CD4-positive, alpha-beta memory T cell (primary cell): ENCODE measurements around the gene MDN1. TPM values are rescaled to one million over a fixed set of nuclear protein-coding genes. Genes with fewer than 3 reads are reported as not detected.

Source experiments
- CTCF ChIA-PET: fragments of 350-600 bp; sonication (Branson Sonifier 250); formaldehyde crosslinking; loops from one replicate; lab custom pipeline; 2021; ENCODE audit warnings: inconsistent platforms; ENCODE audit not compliant: partially characterized antibody; lab: Charles Lee
- POLR2A ChIA-PET: fragments of 350-600 bp; sonication (Branson Sonifier 250); formaldehyde crosslinking; loops from one replicate; lab custom pipeline; 2021; ENCODE audit not compliant: partially characterized antibody; lab: Charles Lee
- DNase-seq, 5 donors: peaks; one replicate each; pipeline versions ENCODE4 v3.0.0 to v3.0.0-alpha.2; 2020 to 2022; ENCODE audit warnings: mixed read lengths in 1 of 5
- H3K27ac ChIP-seq: one replicate; pipeline ENCODE4 v1.7.0; 2013; ENCODE audit warnings: low read depth, low read length
- H3K27me3 ChIP-seq: 2 replicates; pipeline ENCODE4 v1.7.0; 2013; ENCODE audit warnings: mild to moderate bottlenecking, low read length, moderate library complexity; ENCODE audit not compliant: insufficient read depth
- H3K36me3 ChIP-seq: 2 replicates; pipeline ENCODE4 v1.7.0; 2013; ENCODE audit warnings: mild to moderate bottlenecking, low read length, moderate library complexity; ENCODE audit not compliant: insufficient read depth
- H3K4me1 ChIP-seq: 2 replicates; pipeline ENCODE4 v1.7.0; 2013; ENCODE audit warnings: mild to moderate bottlenecking, low read length, moderate library complexity; ENCODE audit not compliant: insufficient read depth
- H3K4me3 ChIP-seq, 2 donors: one replicate each; pipeline ENCODE4 v1.7.0; 2013; ENCODE audit warnings: low read length in 2 of 2, mild to moderate bottlenecking in 1 of 2
- H3K9me3 ChIP-seq, 2 donors: one replicate each; pipeline ENCODE4 v1.7.0; 2013; ENCODE audit warnings: low read length in 2 of 2, control low read depth in 1 of 2; ENCODE audit not compliant: control insufficient read depth in 1 of 2
- H3K27ac Mint-ChIP-seq, 7 donors: one replicate each; pipeline ENCODE4 v1.8.0; 2020 to 2021; ENCODE audit warnings: mixed read lengths in 7 of 7, mild to moderate bottlenecking in 6 of 7, inconsistent platforms in 3 of 7, moderate library complexity in 3 of 7
- H3K27me3 Mint-ChIP-seq, 2 donors: one replicate each; pipeline ENCODE4 v1.8.0; 2020 to 2021; ENCODE audit warnings: mixed read lengths in 2 of 2
- H3K36me3 Mint-ChIP-seq, 2 donors: one replicate each; pipeline ENCODE4 v1.8.0; 2020 to 2021; ENCODE audit warnings: mixed read lengths in 2 of 2, inconsistent platforms in 1 of 2, mild to moderate bottlenecking in 1 of 2
- H3K4me1 Mint-ChIP-seq, 4 donors: one replicate each; pipeline ENCODE4 v1.8.0; 2020 to 2021; ENCODE audit warnings: mixed read lengths in 4 of 4, mild to moderate bottlenecking in 1 of 4
- H3K4me3 Mint-ChIP-seq, 8 donors: one replicate each; pipeline ENCODE4 v1.8.0; 2020 to 2021; ENCODE audit warnings: mixed read lengths in 8 of 8, mild to moderate bottlenecking in 7 of 8, moderate library complexity in 6 of 8, inconsistent platforms in 3 of 8
- H3K9me3 Mint-ChIP-seq, 8 donors: one replicate each; pipeline ENCODE4 v1.8.0; 2020 to 2021; ENCODE audit warnings: mixed read lengths in 8 of 8, mild to moderate bottlenecking in 5 of 8, inconsistent platforms in 3 of 8, moderate library complexity in 1 of 8
- intact Hi-C: fragments of 100-400 bp; cut with micrococcal nuclease; formaldehyde crosslinking; loops from one replicate; pipeline ENCODE4 v1.15.1; 2023
- polyA plus RNA-seq, 2 donors: library from polyadenylated mRNA; unstranded; fragments of 300-500 nt; fragmentation: Illumina TruSeq; gene quantifications; one replicate each; pipeline ENCODE4 v1.2.3, GENCODE V29; 2021
- total RNA-seq, 2 experiments: library from RNA; stranded (reverse); gene quantifications; one replicate each; pipeline ENCODE4 v1.2.3, GENCODE V29; 2021

MDN1 gene
- total and polyA plus RNA-seq, 4 experiments from 2014 or later: 4.1 to 72.2 (median 36.1) TPM

DNA sequence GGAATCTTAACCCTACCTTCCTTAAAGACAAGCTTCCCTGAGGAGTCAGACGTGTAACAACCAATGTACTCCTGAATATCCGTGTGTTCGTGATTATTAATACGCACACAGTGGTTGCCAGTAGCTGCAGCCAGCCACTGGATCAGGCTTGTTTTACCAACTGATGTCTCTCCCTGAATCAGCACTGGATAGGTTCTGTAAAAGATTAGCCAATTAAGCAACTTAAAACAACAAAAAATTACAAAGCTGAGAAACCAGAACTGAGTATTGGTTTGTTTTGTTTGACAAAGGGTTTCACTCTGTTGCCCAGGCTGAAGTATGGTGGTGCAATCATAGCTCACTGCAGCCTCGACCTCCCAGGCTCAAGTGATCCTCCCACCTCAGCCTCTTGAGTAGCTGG is 69.3 kb downstream of the MDN1 start:
- Mint-ChIP-seq H3K4me1 (no peaks in the 10 kb centered on the region), H3K27me3 (no peaks in the 10 kb centered on the region), H3K36me3 (peaks cover 64 to 78% of the 10 kb centered on the region in 2 donors), H3K9me3 (no peaks in the 10 kb centered on the region), H3K27ac (no peak overlapping the region), H3K4me3 (no peak overlapping the region)
- intact Hi-C loops: no loop called here
- H3K27ac ChIP-seq: no peak overlapping the region
- POLR2A ChIA-PET: no interaction called here
- CTCF ChIA-PET: no interaction called here
- no peaks in the 10 kb centered on the region for H3K9me3 ChIP-seq
- DNase-seq: no peak
- H3K27me3 ChIP-seq: no peaks in the 10 kb centered on the region
- peaks cover 72% of the 10 kb centered on the region for H3K36me3 ChIP-seq
- H3K4me3 ChIP-seq: no peak overlapping the region
- no peaks in the 10 kb centered on the region for H3K4me1 ChIP-seq

GRCh38 chr6:89749918-89750317 is 69.7 kb downstream of the MDN1 start:
- Mint-ChIP-seq H3K4me3 (no peak overlapping the region), H3K9me3 (no peaks in the 10 kb centered on the region), H3K27me3 (no peaks in the 10 kb centered on the region), H3K27ac (peak overlapping the region in 3 of 7 donors; percentile 5 to 44 (median 6)), H3K4me1 (no peaks in the 10 kb centered on the region), H3K36me3 (peaks cover 64 to 80% of the 10 kb centered on the region in 2 donors)
- no peaks in the 10 kb centered on the region for H3K27me3 ChIP-seq
- ChIA-PET CTCF (no interaction called here), POLR2A (no interaction called here)
- no peak overlapping the region for H3K4me3 ChIP-seq
- no peak for DNase-seq
- intact Hi-C loops: no loop called here
- no peaks in the 10 kb centered on the region for H3K9me3 ChIP-seq
- no peaks in the 10 kb centered on the region for H3K4me1 ChIP-seq
- peaks cover 70% of the 10 kb centered on the region for H3K36me3 ChIP-seq
- H3K27ac ChIP-seq: no peak overlapping the region

DNA sequence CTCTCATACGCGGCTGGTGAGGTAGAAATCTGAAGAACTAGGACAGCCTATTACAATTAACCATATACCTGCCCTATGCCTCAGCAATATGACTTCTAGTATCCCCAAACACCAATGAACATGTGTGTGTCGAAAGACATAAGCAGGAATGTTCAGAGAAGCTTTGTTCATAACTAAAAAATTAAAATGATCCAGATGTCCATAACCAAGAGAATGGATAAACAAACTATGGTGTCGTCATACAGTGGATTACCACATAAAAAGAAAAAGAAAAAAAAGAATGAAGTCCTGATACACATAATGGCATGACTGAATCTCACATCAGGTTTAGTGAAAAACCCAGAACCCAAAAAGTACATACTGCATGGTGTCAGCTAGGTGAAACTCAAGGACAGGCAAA is 73.9 kb downstream of the MDN1 start:
- no peak overlapping the region for H3K4me3 Mint-ChIP-seq
- Histone ChIP-seq H3K4me1 (no peaks in the 10 kb centered on the region), H3K27me3 (no peaks in the 10 kb centered on the region), H3K36me3 (peaks cover 45% of the 10 kb centered on the region), H3K9me3 (no peaks in the 10 kb centered on the region), H3K27ac (no peak overlapping the region), H3K4me3 (no peak overlapping the region)
- no peaks in the 10 kb centered on the region for H3K4me1 Mint-ChIP-seq
- H3K9me3 Mint-ChIP-seq: no peaks in the 10 kb centered on the region
- POLR2A ChIA-PET: no interaction called here
- H3K27ac Mint-ChIP-seq: peak overlapping the region in 1 of 7 donors; percentile 57
- intact Hi-C loops: no loop called here
- H3K36me3 Mint-ChIP-seq: peaks cover 63 to 72% of the 10 kb centered on the region in 2 donors
- CTCF ChIA-PET: no interaction called here
- no peak for DNase-seq
- no peaks in the 10 kb centered on the region for H3K27me3 Mint-ChIP-seq

DNA sequence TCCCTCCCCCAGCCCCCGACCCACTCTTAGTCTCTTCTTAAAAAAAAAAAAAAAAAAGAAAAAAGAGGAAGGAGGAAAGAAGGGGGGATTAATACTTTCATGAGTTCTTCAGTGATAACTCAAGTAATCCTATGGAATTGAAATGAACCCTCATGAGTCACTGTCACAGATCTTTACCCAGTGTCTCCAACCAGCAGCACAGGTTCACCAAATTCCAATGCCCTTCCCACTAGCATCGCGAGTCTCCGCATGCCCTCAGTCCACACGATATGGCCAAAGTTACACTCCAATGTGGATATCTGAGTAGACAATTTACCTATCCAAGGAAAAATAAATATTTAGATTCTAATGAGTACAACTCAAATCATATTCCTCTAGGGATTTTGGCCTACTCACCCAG is 74.5 kb downstream of the MDN1 start:
- ChIA-PET CTCF (no interaction called here), POLR2A (no interaction called here)
- peaks cover 65 to 72% of the 10 kb centered on the region in 2 donors for H3K36me3 Mint-ChIP-seq
- H3K4me3 ChIP-seq: no peak overlapping the region
- H3K36me3 ChIP-seq: peaks cover 39% of the 10 kb centered on the region
- no peak for DNase-seq
- no peaks in the 10 kb centered on the region for H3K4me1 Mint-ChIP-seq
- H3K9me3 ChIP-seq: no peaks in the 10 kb centered on the region
- intact Hi-C loops: no loop called here
- H3K27me3 Mint-ChIP-seq: no peaks in the 10 kb centered on the region
- no peak overlapping the region for H3K27ac ChIP-seq
- H3K4me1 ChIP-seq: no peaks in the 10 kb centered on the region
- no peaks in the 10 kb centered on the region for H3K27me3 ChIP-seq
- H3K27ac Mint-ChIP-seq: no peak overlapping the region
- no peaks in the 10 kb centered on the region for H3K9me3 Mint-ChIP-seq
- no peak overlapping the region for H3K4me3 Mint-ChIP-seq

- ChIA-PET CTCF (no interaction called here), POLR2A (no interaction called here)
- Mint-ChIP-seq H3K9me3 (peaks cover 0 to 3% (median 0%) of the 10 kb centered on the region in 8 donors), H3K27ac (no peak overlapping the region), H3K27me3 (no peaks in the 10 kb centered on the region), H3K4me1 (no peaks in the 10 kb centered on the region), H3K4me3 (no peak overlapping the region), H3K36me3 (peaks cover 55 to 60% of the 10 kb centered on the region in 2 donors)
- intact Hi-C loops: no loop called here
- no peaks in the 10 kb centered on the region for H3K4me1 ChIP-seq
- peaks cover 15% of the 10 kb centered on the region for H3K36me3 ChIP-seq
- no peaks in the 10 kb centered on the region for H3K27me3 ChIP-seq
- H3K27ac ChIP-seq: no peak overlapping the region
- H3K9me3 ChIP-seq: no peaks in the 10 kb centered on the region
- H3K4me3 ChIP-seq: no peak overlapping the region
- no peak for DNase-seq
These were observed 82.7 kb downstream of the MDN1 start for GRCh38 chr6:89736893-89737292.

DNA sequence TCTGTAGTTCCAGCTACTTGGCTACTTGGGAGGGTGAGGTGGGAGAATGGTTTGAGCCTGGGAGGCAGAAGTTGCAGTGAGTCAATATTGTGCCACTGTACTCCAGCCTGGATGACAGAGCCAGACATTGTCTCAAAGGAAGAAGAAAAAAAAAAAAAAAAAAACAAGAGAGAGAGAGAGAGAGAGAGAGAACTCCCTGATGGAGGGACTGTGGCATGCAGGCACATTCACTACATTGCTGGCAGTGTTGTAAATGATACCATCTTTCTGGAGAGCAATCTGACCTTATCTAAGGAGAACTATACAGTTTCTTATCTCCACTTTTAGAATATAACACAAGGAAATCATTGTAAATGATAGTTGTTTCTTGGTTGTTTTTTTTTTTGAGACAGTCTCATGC is 85.1 kb downstream of the MDN1 start:
- no peaks in the 10 kb centered on the region for H3K9me3 ChIP-seq
- H3K27me3 ChIP-seq: no peaks in the 10 kb centered on the region
- no peak overlapping the region for H3K27ac Mint-ChIP-seq
- no peak for DNase-seq
- H3K4me1 Mint-ChIP-seq: no peaks in the 10 kb centered on the region
- H3K36me3 ChIP-seq: peaks cover 21% of the 10 kb centered on the region
- no peak overlapping the region for H3K27ac ChIP-seq
- H3K4me1 ChIP-seq: no peaks in the 10 kb centered on the region
- peaks cover 61 to 66% of the 10 kb centered on the region in 2 donors for H3K36me3 Mint-ChIP-seq
- intact Hi-C loops: no loop called here
- peaks cover 0 to 3% (median 0%) of the 10 kb centered on the region in 8 donors for H3K9me3 Mint-ChIP-seq
- ChIA-PET CTCF (interaction anchor here (0.5 kb wide), 1 partner anchor 79 kb away, joined by 3 read pairs; no protein-coding TSS in a partner anchor), POLR2A (no interaction called here)
- no peak overlapping the region for H3K4me3 ChIP-seq
- H3K4me3 Mint-ChIP-seq: no peak overlapping the region
- H3K27me3 Mint-ChIP-seq: no peaks in the 10 kb centered on the region

DNA sequence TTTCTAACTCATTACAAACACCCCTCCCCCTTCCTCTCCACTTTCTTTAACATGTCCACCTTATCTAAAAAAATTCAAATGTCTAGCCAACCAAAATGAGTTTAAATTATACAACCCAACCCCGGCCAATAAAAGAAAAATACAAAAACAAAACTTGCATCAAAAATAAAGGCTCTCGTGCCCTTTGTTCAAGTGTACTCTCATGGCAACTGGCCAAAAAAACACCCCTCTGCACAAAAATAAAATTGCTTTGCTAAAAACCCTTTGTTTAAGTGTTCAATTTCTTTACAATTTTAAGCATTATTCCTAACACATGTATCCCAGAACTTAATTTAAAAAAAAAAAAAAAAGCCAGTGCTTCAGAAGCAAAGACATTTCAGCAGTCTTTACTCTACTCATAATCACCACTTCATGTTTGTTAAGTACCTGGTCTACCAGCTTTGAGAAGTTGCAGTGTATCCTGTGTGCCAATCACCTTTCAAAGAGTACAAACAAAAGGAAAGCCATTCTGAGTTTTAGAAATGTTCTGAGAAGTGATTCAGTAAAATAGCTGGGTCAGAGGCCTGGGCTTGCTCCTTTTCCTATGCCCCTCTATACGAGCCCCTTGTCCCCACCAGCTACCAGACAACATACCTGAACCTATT is 87.5 kb downstream of the MDN1 start:
- Mint-ChIP-seq H3K9me3 (peaks cover 0 to 3% (median 0%) of the 10 kb centered on the region in 8 donors), H3K36me3 (peaks cover 61 to 70% of the 10 kb centered on the region in 2 donors), H3K27me3 (no peaks in the 10 kb centered on the region), H3K4me3 (no peak overlapping the region), H3K4me1 (no peaks in the 10 kb centered on the region), H3K27ac (peak overlapping the region in 1 of 7 donors; percentile 38)
- Histone ChIP-seq H3K36me3 (peaks cover 39% of the 10 kb centered on the region), H3K9me3 (no peaks in the 10 kb centered on the region), H3K27ac (no peak overlapping the region), H3K4me3 (no peak overlapping the region), H3K27me3 (no peaks in the 10 kb centered on the region), H3K4me1 (no peaks in the 10 kb centered on the region)
- ChIA-PET CTCF (interaction anchor here (0.6 kb wide), 1 partner anchor 73 kb away, joined by 3 read pairs; no protein-coding TSS in a partner anchor), POLR2A (no interaction called here)
- intact Hi-C loops: no loop called here
- no peak for DNase-seq
